ENCODE measurements around the gene HIBCH. TPM values are rescaled to one million over a fixed set of nuclear protein-coding genes. Genes with fewer than 3 reads are reported as not detected.

Gene HIBCH
- total RNA-seq, 1 donor from 2014 or later: 24.5 TPM

DNA sequence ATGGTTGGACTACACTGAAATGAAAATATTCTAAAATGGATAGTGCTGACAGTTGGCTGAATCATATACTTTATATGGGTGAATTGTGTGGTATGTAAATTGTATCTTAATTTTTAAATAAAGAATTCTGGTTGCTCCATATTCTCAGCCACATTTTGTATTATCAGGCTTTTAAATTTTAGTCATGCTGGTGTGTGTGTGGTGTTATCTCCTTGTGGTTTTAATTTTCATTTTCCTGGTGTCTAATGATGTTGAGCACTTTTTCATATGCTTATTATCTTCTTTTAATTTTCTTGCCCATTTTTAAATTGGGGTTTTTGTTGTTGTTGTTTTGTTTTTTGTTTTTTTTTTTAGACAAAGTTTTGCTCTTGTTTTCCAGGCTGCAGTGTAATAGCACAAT is 3.8 kb upstream of the HIBCH start:
- no peak for DNase-seq
- no peaks in the 10 kb centered on the region for H3K36me3 ChIP-seq
- peaks cover 19% of the 10 kb centered on the region for H3K4me1 ChIP-seq
- H3K27ac ChIP-seq (replicated peaks): no peak overlapping the region
- H3K9me3 ChIP-seq (replicated peaks): no peaks in the 10 kb centered on the region
- TF ChIP-seq, protein P1, sequence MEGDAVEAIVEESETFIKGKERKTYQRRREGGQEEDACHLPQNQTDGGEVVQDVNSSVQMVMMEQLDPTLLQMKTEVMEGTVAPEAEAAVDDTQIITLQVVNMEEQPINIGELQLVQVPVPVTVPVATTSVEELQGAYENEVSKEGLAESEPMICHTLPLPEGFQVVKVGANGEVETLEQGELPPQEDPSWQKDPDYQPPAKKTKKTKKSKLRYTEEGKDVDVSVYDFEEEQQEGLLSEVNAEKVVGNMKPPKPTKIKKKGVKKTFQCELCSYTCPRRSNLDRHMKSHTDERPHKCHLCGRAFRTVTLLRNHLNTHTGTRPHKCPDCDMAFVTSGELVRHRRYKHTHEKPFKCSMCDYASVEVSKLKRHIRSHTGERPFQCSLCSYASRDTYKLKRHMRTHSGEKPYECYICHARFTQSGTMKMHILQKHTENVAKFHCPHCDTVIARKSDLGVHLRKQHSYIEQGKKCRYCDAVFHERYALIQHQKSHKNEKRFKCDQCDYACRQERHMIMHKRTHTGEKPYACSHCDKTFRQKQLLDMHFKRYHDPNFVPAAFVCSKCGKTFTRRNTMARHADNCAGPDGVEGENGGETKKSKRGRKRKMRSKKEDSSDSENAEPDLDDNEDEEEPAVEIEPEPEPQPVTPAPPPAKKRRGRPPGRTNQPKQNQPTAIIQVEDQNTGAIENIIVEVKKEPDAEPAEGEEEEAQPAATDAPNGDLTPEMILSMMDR (IDR thresholded peaks at IDR 0.05; ENCODE audit: borderline replicate concordance): no peak
- intact Hi-C loops (cut with micrococcal nuclease): no loop called here
- H3K27me3 ChIP-seq (ENCODE audit: low read depth): no peaks in the 10 kb centered on the region
- H3K4me3 ChIP-seq: no peak overlapping the region

DNA sequence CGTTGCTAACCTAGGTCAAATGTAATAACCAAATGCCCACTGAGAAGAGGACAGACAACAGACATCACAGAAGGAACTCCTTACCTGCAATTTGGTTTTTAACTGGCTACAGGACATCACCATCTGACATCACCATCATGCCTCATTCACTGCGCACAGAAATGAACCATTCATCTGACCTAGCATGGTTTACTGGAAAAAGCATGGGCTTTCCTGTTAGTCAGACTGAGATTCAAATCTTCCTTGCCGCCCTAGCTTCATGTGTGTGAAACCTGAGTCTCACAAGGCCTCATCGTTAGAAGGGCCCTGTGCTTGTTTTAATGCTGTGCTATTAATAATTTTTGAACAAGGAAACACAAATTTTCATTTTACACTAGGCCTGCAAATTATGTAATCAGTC is 1.1 kb upstream of the HIBCH start:
- no peaks in the 10 kb centered on the region for H3K27me3 ChIP-seq (ENCODE audit: low read depth)
- intact Hi-C loops (cut with micrococcal nuclease): no loop called here
- TF ChIP-seq, protein P1 (IDR thresholded peaks at IDR 0.05; ENCODE audit: borderline replicate concordance): no peak

DNA sequence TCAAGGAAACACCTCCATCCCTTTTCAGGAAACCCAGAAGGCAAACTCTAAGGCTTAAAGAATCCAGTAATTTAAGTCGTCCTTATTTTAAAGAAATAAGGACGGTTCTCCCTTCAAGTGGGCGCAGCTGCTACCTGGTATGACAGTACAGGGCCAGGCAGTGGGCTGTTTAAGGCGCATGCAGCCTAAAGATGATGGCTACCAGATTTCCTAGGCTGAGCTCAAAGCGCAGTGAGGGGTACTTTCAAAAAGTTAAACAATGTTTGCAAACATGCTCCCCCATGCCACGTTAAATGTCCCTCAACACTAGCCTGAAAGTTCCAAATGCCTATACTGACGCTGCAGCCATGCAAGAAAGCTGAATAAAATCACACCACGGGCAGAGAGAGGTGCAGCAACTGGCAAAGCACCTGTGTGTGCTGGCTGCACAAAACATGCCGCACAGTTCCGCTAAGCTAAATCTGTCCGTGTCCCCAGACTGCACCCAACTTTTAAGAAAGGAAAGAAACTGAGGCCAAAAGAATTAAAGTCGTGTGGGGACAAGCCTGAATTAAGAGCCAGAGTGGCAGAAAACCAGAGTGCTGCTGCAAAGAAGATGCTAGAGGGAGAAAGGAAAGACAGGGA is 583 bp downstream of the HIBCH start:
- H3K27me3 ChIP-seq (ENCODE audit: low read depth): no peaks in the 10 kb centered on the region
- intact Hi-C loops (cut with micrococcal nuclease): no loop called here
- peak overlapping the region; percentile 91 for H3K27ac ChIP-seq (replicated peaks)
- TF ChIP-seq, protein P1 (IDR thresholded peaks at IDR 0.05; ENCODE audit: borderline replicate concordance): no peak
- DNase-seq: no peak
- H3K9me3 ChIP-seq (replicated peaks): no peaks in the 10 kb centered on the region
- no peaks in the 10 kb centered on the region for H3K36me3 ChIP-seq
- peaks cover 25% of the 10 kb centered on the region for H3K4me1 ChIP-seq
- H3K4me3 ChIP-seq: peak overlapping the region; percentile 83

More for the DNA sequence above, 1.1 kb upstream of the HIBCH start:
- Histone ChIP-seq H3K36me3 (no peaks in the 10 kb centered on the region), H3K4me1 (peaks cover 25% of the 10 kb centered on the region), H3K27ac (replicated peaks) (peak overlapping the region; percentile 91), H3K9me3 (replicated peaks) (no peaks in the 10 kb centered on the region), H3K4me3 (no peak overlapping the region)
- no peak for DNase-seq

DNA sequence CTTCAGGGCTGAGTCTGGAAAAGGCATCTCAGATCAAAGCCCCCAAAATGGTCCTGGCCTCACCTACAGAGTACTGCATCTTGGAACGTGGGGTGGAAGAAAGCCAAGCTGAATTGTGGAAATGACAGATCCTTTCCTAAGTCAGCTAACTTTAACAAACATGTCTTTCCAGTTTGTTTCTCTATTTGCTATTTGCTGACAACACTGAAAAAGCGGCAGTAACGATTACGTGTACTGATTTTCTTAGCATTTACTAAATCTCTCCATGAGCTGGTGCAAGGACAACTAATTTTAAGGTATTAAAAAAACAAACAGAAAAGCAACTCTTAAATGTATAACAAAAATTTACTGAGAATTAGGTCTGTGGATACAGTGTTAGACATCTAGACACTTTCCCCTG is 1.1 kb downstream of the HIBCH start:
- Histone ChIP-seq H3K27me3 (ENCODE audit: low read depth) (no peaks in the 10 kb centered on the region), H3K4me1 (peaks cover 30% of the 10 kb centered on the region), H3K27ac (replicated peaks) (no peak overlapping the region), H3K4me3 (peak overlapping the region; percentile 83), H3K36me3 (no peaks in the 10 kb centered on the region), H3K9me3 (replicated peaks) (no peaks in the 10 kb centered on the region)
- DNase-seq: no peak
- TF ChIP-seq, protein P1 (IDR thresholded peaks at IDR 0.05; ENCODE audit: borderline replicate concordance): no peak
- intact Hi-C loops (cut with micrococcal nuclease): no loop called here

DNA sequence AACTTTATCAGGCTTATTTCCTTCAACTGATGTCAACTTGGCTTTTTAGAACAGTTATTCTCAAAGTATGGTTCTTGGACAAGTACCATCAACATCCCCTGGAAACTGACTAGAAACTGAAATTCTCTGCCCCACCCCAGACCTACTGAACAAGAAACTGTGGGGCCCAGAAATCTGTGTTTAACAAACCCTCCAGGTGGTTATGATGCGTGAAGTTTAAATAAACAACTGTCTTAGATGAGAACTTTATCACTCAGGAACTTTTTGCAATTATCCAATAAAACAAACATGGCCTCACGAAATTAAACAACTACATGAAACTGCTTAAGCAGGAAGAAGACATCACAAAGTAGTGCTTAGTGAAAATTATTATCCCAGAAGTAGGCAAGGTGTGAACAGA is 4.4 kb downstream of the HIBCH start:
- no peak overlapping the region for H3K4me3 ChIP-seq
- H3K36me3 ChIP-seq: peaks cover 6% of the 10 kb centered on the region
- DNase-seq: no peak
- H3K27ac ChIP-seq (replicated peaks): no peak overlapping the region
- TF ChIP-seq, protein P1 (IDR thresholded peaks at IDR 0.05; ENCODE audit: borderline replicate concordance): no peak
- no peaks in the 10 kb centered on the region for H3K27me3 ChIP-seq (ENCODE audit: low read depth)
- H3K4me1 ChIP-seq: peaks cover 33% of the 10 kb centered on the region
- intact Hi-C loops (cut with micrococcal nuclease): no loop called here
- no peaks in the 10 kb centered on the region for H3K9me3 ChIP-seq (replicated peaks)
